ENCODE measurements around the gene DIP2C.

The DIP2C gene

DNA sequence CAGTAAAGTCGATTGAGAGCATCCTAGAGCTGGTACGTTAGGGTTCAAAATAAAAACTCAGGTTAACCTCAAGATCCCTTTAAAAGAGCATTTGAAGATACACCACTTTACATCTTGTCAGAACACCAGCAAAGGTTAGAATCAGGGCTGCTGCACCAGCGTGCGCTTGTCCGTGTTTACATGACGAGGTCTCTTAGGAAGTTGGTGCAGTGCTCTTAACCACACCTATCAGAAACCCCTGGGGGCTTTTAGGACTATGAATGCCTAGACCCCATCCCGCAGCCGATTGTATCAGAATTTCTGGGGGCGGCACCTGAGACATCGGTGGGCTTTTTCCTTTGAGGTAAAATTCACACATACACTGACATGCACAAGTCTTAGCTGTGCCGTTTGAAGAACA, 456.6 kb downstream of the DIP2C start:
- TF ChIP-seq, protein P1, sequence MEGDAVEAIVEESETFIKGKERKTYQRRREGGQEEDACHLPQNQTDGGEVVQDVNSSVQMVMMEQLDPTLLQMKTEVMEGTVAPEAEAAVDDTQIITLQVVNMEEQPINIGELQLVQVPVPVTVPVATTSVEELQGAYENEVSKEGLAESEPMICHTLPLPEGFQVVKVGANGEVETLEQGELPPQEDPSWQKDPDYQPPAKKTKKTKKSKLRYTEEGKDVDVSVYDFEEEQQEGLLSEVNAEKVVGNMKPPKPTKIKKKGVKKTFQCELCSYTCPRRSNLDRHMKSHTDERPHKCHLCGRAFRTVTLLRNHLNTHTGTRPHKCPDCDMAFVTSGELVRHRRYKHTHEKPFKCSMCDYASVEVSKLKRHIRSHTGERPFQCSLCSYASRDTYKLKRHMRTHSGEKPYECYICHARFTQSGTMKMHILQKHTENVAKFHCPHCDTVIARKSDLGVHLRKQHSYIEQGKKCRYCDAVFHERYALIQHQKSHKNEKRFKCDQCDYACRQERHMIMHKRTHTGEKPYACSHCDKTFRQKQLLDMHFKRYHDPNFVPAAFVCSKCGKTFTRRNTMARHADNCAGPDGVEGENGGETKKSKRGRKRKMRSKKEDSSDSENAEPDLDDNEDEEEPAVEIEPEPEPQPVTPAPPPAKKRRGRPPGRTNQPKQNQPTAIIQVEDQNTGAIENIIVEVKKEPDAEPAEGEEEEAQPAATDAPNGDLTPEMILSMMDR (IDR thresholded peaks at IDR 0.05; ENCODE audit: low read depth, low read length, missing control alignments): no peak
- in situ Hi-C loops (cut with HindIII; ENCODE audit: low pct_ligation_motif_present, low sequenced_read_pairs): no loop called here
- DNase-seq: no peak
- H3K36me3 ChIP-seq (replicated peaks): no peaks in the 10 kb centered on the region
- H3K27me3 ChIP-seq (replicated peaks): no peaks in the 10 kb centered on the region
- H3K4me3 ChIP-seq (ENCODE audit: low read depth, low read length): no peak overlapping the region
- no peak overlapping the region for H3K27ac ChIP-seq

DNA sequence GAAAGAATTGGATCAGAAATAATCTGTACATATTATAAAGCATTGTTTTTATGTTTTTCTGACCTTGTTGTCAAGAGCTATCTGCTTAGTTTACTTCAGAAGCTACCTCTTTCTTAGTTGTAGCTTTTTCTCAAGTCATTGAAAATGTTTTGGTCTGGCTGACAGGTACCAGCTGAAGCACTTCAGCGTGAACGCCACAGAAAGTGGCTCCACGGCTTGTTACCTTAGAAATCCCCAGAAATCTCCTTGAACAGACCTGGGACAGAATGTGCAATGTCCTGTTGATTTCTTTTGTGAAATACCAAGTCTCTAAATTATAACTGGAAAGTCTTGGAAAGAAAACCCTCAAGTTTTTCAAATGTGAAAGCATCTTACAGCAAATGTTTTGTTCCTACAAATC, 457.4 kb downstream of the DIP2C start:
- DNase-seq: no peak
- TF ChIP-seq, protein P1 (IDR thresholded peaks at IDR 0.05; ENCODE audit: low read depth, low read length, missing control alignments): no peak
- in situ Hi-C loops (cut with HindIII; ENCODE audit: low pct_ligation_motif_present, low sequenced_read_pairs): no loop called here
- Histone ChIP-seq H3K36me3 (replicated peaks) (no peaks in the 10 kb centered on the region), H3K27me3 (replicated peaks) (no peaks in the 10 kb centered on the region), H3K4me3 (ENCODE audit: low read depth, low read length) (no peak overlapping the region), H3K27ac (no peak overlapping the region)

DNA sequence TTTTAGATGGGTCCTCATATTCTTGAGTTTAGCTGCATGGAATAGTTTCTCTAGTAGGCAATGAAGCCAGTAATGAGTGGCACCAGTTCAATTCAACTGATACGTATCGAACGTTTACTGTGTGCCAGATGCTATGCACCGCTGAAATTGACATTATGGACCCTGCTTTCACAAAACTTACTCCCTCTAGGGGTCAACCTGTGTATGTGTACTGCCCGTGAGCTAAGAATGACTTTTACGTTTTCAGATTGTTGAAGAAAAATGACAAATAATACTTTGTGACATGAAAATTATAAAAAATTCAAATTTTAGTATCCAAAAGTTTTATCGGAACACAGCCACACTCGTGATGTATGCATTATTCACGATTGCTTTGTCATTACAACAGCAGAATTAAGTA, 458.7 kb downstream of the DIP2C start:
- Histone ChIP-seq H3K36me3 (replicated peaks) (no peaks in the 10 kb centered on the region), H3K27ac (no peak overlapping the region), H3K27me3 (replicated peaks) (no peaks in the 10 kb centered on the region), H3K4me3 (ENCODE audit: low read depth, low read length) (no peak overlapping the region)
- DNase-seq: no peak
- in situ Hi-C loops (cut with HindIII; ENCODE audit: low pct_ligation_motif_present, low sequenced_read_pairs): no loop called here
- TF ChIP-seq, protein P1 (IDR thresholded peaks at IDR 0.05; ENCODE audit: low read depth, low read length, missing control alignments): peak; percentile 59

DNA sequence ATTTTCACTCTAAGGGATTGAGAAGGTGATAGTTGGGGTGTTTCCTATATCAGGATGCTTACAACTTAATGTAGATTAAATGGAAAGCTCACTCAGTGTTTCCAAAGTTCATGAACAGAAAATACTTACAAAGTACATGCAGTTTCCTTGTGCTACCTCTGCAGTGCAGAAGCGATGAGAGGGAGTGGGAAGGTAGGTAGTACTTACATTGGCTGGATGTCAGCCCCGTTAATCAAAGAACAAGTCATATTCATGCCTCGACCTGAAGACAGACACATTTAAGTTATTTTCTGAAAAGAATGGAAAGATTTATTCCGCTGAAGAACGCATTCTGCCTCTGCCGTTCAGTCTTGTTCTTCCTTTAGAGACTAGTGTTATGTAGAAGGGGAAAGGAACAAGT, 461.1 kb downstream of the DIP2C start:
- H3K27ac ChIP-seq: no peak overlapping the region
- no peaks in the 10 kb centered on the region for H3K36me3 ChIP-seq (replicated peaks)
- H3K27me3 ChIP-seq (replicated peaks): no peaks in the 10 kb centered on the region
- no peak for DNase-seq
- in situ Hi-C loops (cut with HindIII; ENCODE audit: low pct_ligation_motif_present, low sequenced_read_pairs): no loop called here
- no peak overlapping the region for H3K4me3 ChIP-seq (ENCODE audit: low read depth, low read length)
- TF ChIP-seq, protein P1 (IDR thresholded peaks at IDR 0.05; ENCODE audit: low read depth, low read length, missing control alignments): no peak

DNA sequence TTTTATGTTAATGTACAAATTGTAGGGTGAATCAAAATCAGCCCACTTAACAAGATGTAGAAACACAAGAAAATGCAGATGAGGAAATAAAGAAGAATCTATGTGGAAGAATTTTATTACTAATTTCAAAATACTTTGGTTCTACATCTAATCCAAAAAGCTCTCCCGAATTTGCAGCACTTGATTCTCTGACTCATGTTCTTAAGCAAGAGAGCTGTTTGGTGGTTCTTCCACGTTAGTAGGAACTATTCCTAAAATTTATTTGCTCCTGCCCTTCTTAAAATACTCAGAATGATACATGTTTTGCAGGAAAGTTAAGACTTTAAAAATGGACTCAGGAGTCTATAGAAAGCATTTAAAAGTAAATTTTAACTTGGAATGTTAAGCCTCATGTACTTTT, 462.5 kb downstream of the DIP2C start:
- in situ Hi-C loops (cut with HindIII; ENCODE audit: low pct_ligation_motif_present, low sequenced_read_pairs): no loop called here
- no peaks in the 10 kb centered on the region for H3K36me3 ChIP-seq (replicated peaks)
- H3K4me3 ChIP-seq (ENCODE audit: low read depth, low read length): no peak overlapping the region
- TF ChIP-seq, protein P1 (IDR thresholded peaks at IDR 0.05; ENCODE audit: low read depth, low read length, missing control alignments): no peak
- no peak for DNase-seq
- no peaks in the 10 kb centered on the region for H3K27me3 ChIP-seq (replicated peaks)
- no peak overlapping the region for H3K27ac ChIP-seq

DNA sequence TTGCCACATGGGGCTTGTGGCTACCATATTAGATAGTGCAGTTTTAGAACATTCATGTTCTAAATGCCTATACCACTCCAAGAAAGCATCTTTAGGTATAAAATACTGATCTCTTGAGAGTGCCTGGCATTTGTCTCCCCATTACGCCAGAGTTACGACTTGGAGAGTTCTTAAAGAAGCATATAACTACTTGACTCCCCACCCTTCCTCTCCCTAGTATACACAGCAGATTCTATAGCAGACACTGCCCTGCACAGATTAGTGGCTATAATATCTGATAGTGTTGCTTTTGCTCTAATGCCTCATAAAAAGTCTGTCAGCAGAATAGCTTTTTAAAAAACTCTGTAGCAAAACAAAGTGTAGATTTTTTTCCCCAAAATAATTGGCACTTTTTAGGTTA, 463.4 kb downstream of the DIP2C start:
- in situ Hi-C loops (cut with HindIII; ENCODE audit: low pct_ligation_motif_present, low sequenced_read_pairs): no loop called here
- no peaks in the 10 kb centered on the region for H3K36me3 ChIP-seq (replicated peaks)
- no peak for DNase-seq
- TF ChIP-seq, protein P1 (IDR thresholded peaks at IDR 0.05; ENCODE audit: low read depth, low read length, missing control alignments): no peak
- H3K4me3 ChIP-seq (ENCODE audit: low read depth, low read length): no peak overlapping the region
- H3K27me3 ChIP-seq (replicated peaks): no peaks in the 10 kb centered on the region
- H3K27ac ChIP-seq: no peak overlapping the region

Measured in brain microvascular endothelial cell (primary cell).